Prostate gland (tissue), 2 donors: Measurements from ENCODE around the gene EPC1. TPM values are rescaled to one million over a fixed set of nuclear protein-coding genes. Genes with fewer than 3 reads are reported as not detected.
"Not testable (repeated sequence)": the region's sequence is repeated elsewhere in the genome, so short reads cannot be mapped to it uniquely, and the experiment has no call there.

Experiments used
- DNase-seq: peaks from one replicate; pipeline ENCODE4 v3.0.0-alpha.2; 2019; ENCODE audit warnings: low spot score
- H3K27ac ChIP-seq, 2 donors: fragments of 200-600 bp; sonication (generic); 2 replicates each; pipeline ENCODE4 v1.5.1; 2017 to 2019
- H3K27me3 ChIP-seq: fragments of 200-600 bp; sonication (generic); replicated peaks from 2 replicates; pipeline ENCODE4 v1.5.1; 2019; ENCODE audit not compliant: insufficient read depth
- H3K36me3 ChIP-seq, 2 donors: fragments of 200-600 bp; sonication (generic); 1 replicate in 1 of 2; 2 replicates in 1 of 2; pipeline versions ENCODE4 v1.5.1 to v1.8.1; 2017 to 2019
- H3K4me1 ChIP-seq: fragments of 200-600 bp; sonication (generic); replicated peaks from 2 replicates; pipeline ENCODE4 v1.5.1; 2019
- H3K4me3 ChIP-seq, 2 donors: fragments of 200-600 bp; sonication (generic); 2 replicates each; pipeline ENCODE4 v1.5.1; 2017 to 2019
- H3K9me3 ChIP-seq: fragments of 200-600 bp; sonication (generic); 2 replicates; pipeline ENCODE4 v1.5.1; 2017
- POLR2A ChIP-seq: fragments of 450-650 bp; IDR thresholded peaks from one replicate; pipeline ENCODE4 v1.6.1; 2016; ENCODE audit warnings: antibody characterized with exemption, mild to moderate bottlenecking
- POLR2AphosphoS5 ChIP-seq: sonication (generic); formaldehyde crosslinking; IDR thresholded peaks from one replicate; pipeline ENCODE4 v1.6.1; 2017; ENCODE audit warnings: antibody characterized with exemption
- WGBS: methylation state at CpG from one replicate; pipeline ENCODE4 v1.1.5; 2018; 5-methylcytosine and 5-hydroxymethylcytosine counted together
- intact Hi-C: fragments of 100-400 bp; cut with DNase I; formaldehyde crosslinking; loops from one replicate; pipeline ENCODE4 v1.14.2; 2022
- total RNA-seq, 2 donors: library from RNA; depleted of rRNA; stranded (reverse); fragments of >200 nt; gene quantifications; one replicate each; pipeline ENCODE4 v1.1.0, GENCODE V29; 2016
- TF ChIP-seq, protein P1 (sequence below), 4 experiments: fragments of 200-600 bp in 2 of 4; fragments of 450-650 bp in 2 of 4; sonication (generic) in 2 of 4; IDR thresholded peaks; 1 replicate in 3 of 4; 2 replicates in 1 of 4; pipeline ENCODE4 v1.5.1; 2016 to 2019; ENCODE audit warnings: antibody characterized with exemption in 4 of 4, mild to moderate bottlenecking in 2 of 4, moderate library complexity in 2 of 4

The EPC1 gene
- total RNA-seq, 2 donors from 2014 or later = 37.1 to 58.3 TPM

DNA sequence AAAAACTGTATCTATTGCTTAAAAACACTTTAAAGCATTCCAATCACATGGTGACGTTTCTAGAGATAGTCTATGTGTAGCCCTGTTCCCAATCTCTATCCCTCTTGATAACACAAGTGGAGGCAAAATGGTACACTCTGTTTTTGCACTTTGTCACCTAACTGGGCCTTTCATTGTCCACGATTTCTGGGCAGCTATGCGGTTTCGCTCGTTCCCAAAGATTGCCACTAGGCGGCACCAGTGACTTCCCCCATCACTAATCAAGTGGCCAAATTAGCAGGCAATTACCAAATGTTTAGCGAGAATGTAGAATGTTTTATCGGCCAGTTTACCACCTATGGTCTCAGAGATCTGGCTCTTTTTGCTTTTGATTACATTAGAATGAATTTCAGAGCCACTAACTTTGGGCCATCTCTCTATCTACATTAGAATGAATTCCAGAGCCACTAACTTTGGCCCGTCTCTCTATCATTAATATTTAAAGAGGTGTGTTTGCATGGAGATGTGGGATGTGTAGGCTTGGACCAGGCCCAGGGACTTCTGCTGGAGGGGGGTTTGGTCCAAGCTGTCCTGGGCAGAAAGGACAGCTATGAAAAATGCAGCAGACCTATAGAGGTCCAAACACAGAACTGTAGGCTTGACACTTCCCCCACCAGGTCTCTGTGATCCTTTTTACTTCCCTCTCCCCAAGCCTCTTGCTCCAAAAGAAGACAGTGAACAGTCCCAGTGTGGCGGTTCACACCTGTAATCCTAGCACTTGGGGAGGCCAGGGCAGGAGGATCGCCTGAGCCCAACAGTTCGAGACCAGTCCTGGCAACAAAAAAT, 90.1 kb downstream of the EPC1 start:
- Histone ChIP-seq H3K27ac (no peak overlapping the region), H3K4me3 (no peak overlapping the region), H3K4me1 (no peaks in the 10 kb centered on the region), H3K36me3 (no peaks in the 10 kb centered on the region), H3K27me3 (no peaks in the 10 kb centered on the region), H3K9me3 (no peaks in the 10 kb centered on the region)
- 31% methylated on average over 12 of the region's 12 CpGs for WGBS
- peak; percentile 54 for DNase-seq
- intact Hi-C loops = loop anchor here (2.0 to 5.0 kb wide), 3 partner anchors 90 to 190 kb away; partner anchors contain the start of genes CCDC7 and EPC1
- TF ChIP-seq POLR2A (no peak), POLR2AphosphoS5 (peak; percentile 53)
- TF ChIP-seq, protein P1, sequence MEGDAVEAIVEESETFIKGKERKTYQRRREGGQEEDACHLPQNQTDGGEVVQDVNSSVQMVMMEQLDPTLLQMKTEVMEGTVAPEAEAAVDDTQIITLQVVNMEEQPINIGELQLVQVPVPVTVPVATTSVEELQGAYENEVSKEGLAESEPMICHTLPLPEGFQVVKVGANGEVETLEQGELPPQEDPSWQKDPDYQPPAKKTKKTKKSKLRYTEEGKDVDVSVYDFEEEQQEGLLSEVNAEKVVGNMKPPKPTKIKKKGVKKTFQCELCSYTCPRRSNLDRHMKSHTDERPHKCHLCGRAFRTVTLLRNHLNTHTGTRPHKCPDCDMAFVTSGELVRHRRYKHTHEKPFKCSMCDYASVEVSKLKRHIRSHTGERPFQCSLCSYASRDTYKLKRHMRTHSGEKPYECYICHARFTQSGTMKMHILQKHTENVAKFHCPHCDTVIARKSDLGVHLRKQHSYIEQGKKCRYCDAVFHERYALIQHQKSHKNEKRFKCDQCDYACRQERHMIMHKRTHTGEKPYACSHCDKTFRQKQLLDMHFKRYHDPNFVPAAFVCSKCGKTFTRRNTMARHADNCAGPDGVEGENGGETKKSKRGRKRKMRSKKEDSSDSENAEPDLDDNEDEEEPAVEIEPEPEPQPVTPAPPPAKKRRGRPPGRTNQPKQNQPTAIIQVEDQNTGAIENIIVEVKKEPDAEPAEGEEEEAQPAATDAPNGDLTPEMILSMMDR (IDR thresholded peaks at IDR 0.05) = peak; percentile 74 to 89 (median 82)

DNA sequence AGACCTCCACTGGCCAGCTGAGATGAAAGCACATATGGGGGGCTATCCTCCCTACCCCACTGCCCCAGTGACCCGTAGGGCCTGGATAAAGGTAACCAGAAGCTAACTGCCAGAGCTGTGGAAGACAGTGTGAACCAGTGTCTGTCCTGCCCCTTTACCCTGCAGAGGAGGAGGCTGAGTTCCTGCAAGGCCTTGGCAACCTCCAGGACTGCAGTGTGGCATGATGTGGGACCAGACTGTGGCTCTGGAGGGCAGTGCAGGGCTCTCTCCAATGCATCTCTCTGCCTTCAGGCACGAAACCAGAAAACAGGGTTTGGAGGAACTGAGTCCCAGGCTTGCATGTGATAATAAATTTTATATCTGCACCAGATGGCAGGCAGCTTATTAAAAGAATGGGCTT, 93.1 kb downstream of the EPC1 start:
- no peak overlapping the region for H3K4me3 ChIP-seq
- H3K36me3 ChIP-seq = no peaks in the 10 kb centered on the region
- 83% methylated on average over 2 of the region's 2 CpGs for WGBS
- DNase-seq = no peak
- no peak for TF ChIP-seq POLR2AphosphoS5
- no peak for TF ChIP-seq POLR2A
- TF ChIP-seq, protein P1 (IDR thresholded peaks at IDR 0.05) = no peak
- H3K9me3 ChIP-seq = no peaks in the 10 kb centered on the region
- intact Hi-C loops = no loop called here
- no peak overlapping the region for H3K27ac ChIP-seq
- H3K27me3 ChIP-seq = no peaks in the 10 kb centered on the region
- no peaks in the 10 kb centered on the region for H3K4me1 ChIP-seq

DNA sequence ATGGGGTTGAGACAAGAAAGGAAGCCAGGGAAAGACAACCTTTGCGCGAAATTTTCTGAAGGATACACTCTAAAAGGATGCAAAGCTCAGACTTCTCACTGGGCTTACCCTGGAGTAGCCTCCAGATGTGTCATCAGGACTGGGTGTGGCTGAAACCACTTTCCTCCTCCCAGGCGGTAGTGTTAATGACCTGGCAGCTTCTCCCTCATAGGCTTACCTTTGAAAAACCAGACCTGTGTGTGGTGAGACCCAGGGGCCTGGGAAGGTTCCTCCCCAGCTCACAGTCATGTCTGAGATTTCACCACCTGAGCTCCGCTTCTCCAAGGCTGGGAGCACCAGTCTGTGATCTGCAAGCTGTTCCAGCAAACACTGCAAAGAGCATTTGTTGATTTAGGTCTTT, 93.7 kb downstream of the EPC1 start:
- 82% methylated on average over 4 of the region's 4 CpGs for WGBS
- Histone ChIP-seq H3K9me3 (no peaks in the 10 kb centered on the region), H3K36me3 (no peaks in the 10 kb centered on the region), H3K4me1 (no peaks in the 10 kb centered on the region), H3K4me3 (no peak overlapping the region), H3K27ac (no peak overlapping the region), H3K27me3 (no peaks in the 10 kb centered on the region)
- DNase-seq = no peak
- TF ChIP-seq POLR2AphosphoS5 = no peak
- no peak for TF ChIP-seq POLR2A
- TF ChIP-seq, protein P1 (IDR thresholded peaks at IDR 0.05) = no peak
- intact Hi-C loops = no loop called here

DNA sequence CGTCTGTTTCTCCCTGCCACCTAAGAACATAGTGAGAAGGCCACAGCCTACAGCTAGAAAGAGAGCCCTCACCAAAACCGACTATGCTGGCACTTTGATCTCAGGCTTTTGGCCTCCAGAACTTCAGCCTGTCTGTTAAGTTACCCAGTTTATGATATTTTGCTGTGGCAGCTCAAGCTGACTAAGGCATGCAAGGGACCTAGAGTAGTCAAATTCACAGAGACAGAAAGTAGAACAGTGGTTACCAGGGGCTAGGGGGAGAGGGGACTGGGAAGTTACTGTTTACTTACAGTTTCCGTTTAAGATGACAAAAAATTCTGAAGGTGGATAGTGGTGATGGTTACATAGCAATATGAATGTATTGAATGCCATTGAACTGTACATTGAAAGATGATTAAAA, 96.5 kb downstream of the EPC1 start:
- intact Hi-C loops, H3K36me3 ChIP-seq, DNase-seq, H3K9me3 ChIP-seq, H3K27ac ChIP-seq, H3K27me3 ChIP-seq, H3K4me3 ChIP-seq, H3K4me1 ChIP-seq: not testable (repeated sequence)
- WGBS = 78% methylated on average over 3 of the region's 3 CpGs

DNA sequence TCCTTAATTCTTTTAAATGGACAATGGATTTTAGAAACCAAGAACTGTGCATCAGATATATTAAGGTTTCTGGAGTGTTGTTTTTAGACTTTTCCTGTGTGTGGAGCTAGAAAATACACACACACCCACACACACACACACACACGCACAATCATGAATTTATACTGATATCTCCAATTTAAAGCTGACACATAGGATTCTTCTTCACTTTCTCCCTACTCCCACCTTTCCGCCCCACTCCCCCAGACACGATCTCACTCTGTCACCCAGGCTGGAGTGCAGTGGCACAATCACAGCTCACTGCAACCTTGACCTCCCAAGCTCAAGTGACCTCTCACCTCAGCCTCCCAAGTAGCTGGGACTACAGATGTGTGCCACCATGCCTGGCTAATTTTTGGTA, 100.3 kb downstream of the EPC1 start:
- Histone ChIP-seq H3K4me3 (no peak overlapping the region), H3K4me1 (no peaks in the 10 kb centered on the region), H3K36me3 (no peaks in the 10 kb centered on the region), H3K9me3 (no peaks in the 10 kb centered on the region), H3K27me3 (no peaks in the 10 kb centered on the region), H3K27ac (no peak overlapping the region)
- TF ChIP-seq POLR2AphosphoS5 = no peak
- no peak for TF ChIP-seq POLR2A
- TF ChIP-seq, protein P1 (IDR thresholded peaks at IDR 0.05) = no peak
- WGBS = 90% methylated on average over 3 of the region's 3 CpGs
- intact Hi-C loops = no loop called here
- no peak for DNase-seq
